Nephron progenitor cell (in vitro differentiated cells): ENCODE measurements around the gene ABI3.

Experiments used
- DNase-seq: peaks from one replicate; pipeline ENCODE4 v3.0.0; 2021
- H3K27ac Mint-ChIP-seq: 2 replicates; pipeline ENCODE4 v1.8.0; 2021; ENCODE audit warnings: mild to moderate bottlenecking, moderate library complexity, mixed read lengths
- H3K27me3 Mint-ChIP-seq: 2 replicates; pipeline ENCODE4 v1.8.0; 2021; ENCODE audit warnings: mild to moderate bottlenecking, low read depth, mixed read lengths; ENCODE audit not compliant: poor library complexity
- H3K36me3 Mint-ChIP-seq: 2 replicates; pipeline ENCODE4 v1.8.0; 2021; ENCODE audit warnings: low read depth, mixed read lengths
- H3K4me1 Mint-ChIP-seq: 2 replicates; pipeline ENCODE4 v1.8.0; 2021; ENCODE audit warnings: mixed read lengths
- H3K4me3 Mint-ChIP-seq: 2 replicates; pipeline ENCODE4 v1.8.0; 2021; ENCODE audit warnings: mild to moderate bottlenecking, moderate library complexity, mixed read lengths
- H3K9me3 Mint-ChIP-seq: 2 replicates; pipeline ENCODE4 v1.8.0; 2021; ENCODE audit warnings: mild to moderate bottlenecking, moderate library complexity, mixed read lengths
- CTCF ChIP-seq: fragments of 200-600 bp; sonication (generic); IDR thresholded peaks from 2 replicates; pipeline ENCODE4 v1.5.0; 2021; ENCODE audit warnings: antibody characterized with exemption

Gene ABI3

GRCh38 chr17:49231563-49231894, 21.0 kb downstream of the ABI3 start:
- peak overlapping the region; percentile 82 for H3K4me3 Mint-ChIP-seq
- peaks cover 46% of the 10 kb centered on the region for H3K27me3 Mint-ChIP-seq
- H3K4me1 Mint-ChIP-seq: peaks cover 28% of the 10 kb centered on the region
- no peaks in the 10 kb centered on the region for H3K9me3 Mint-ChIP-seq
- DNase-seq: no peak
- H3K36me3 Mint-ChIP-seq: no peaks in the 10 kb centered on the region
- TF ChIP-seq CTCF: no peak
- H3K27ac Mint-ChIP-seq: no peak overlapping the region

GRCh38 chr17:49234509-49235080, 24.1 kb downstream of the ABI3 start:
- H3K27ac Mint-ChIP-seq: no peak overlapping the region
- no peak for DNase-seq
- H3K4me1 Mint-ChIP-seq: peaks cover 7% of the 10 kb centered on the region
- no peaks in the 10 kb centered on the region for H3K9me3 Mint-ChIP-seq
- H3K27me3 Mint-ChIP-seq: peaks cover 31% of the 10 kb centered on the region
- no peak overlapping the region for H3K4me3 Mint-ChIP-seq
- H3K36me3 Mint-ChIP-seq: no peaks in the 10 kb centered on the region
- no peak for TF ChIP-seq CTCF

- DNase-seq: no peak
- H3K36me3 Mint-ChIP-seq: no peaks in the 10 kb centered on the region
- H3K27ac Mint-ChIP-seq: no peak overlapping the region
- peaks cover 5% of the 10 kb centered on the region for H3K4me1 Mint-ChIP-seq
- no peaks in the 10 kb centered on the region for H3K9me3 Mint-ChIP-seq
- H3K4me3 Mint-ChIP-seq: no peak overlapping the region
- TF ChIP-seq CTCF: no peak
- H3K27me3 Mint-ChIP-seq: peaks cover 30% of the 10 kb centered on the region
These were observed 25.4 kb downstream of the ABI3 start for GRCh38 chr17:49235896-49236295.

GRCh38 chr17:49239963-49240362, 29.5 kb downstream of the ABI3 start:
- Mint-ChIP-seq H3K36me3 (no peaks in the 10 kb centered on the region), H3K4me3 (no peak overlapping the region), H3K27ac (no peak overlapping the region), H3K9me3 (no peaks in the 10 kb centered on the region), H3K4me1 (no peaks in the 10 kb centered on the region), H3K27me3 (peaks cover 21% of the 10 kb centered on the region)
- no peak for DNase-seq
- TF ChIP-seq CTCF: no peak

- peaks cover 25% of the 10 kb centered on the region for H3K27me3 Mint-ChIP-seq
- H3K9me3 Mint-ChIP-seq: no peaks in the 10 kb centered on the region
- no peak for DNase-seq
- H3K4me1 Mint-ChIP-seq: no peaks in the 10 kb centered on the region
- no peak overlapping the region for H3K4me3 Mint-ChIP-seq
- no peaks in the 10 kb centered on the region for H3K36me3 Mint-ChIP-seq
- no peak overlapping the region for H3K27ac Mint-ChIP-seq
- TF ChIP-seq CTCF: no peak
These were observed 30.1 kb downstream of the ABI3 start for GRCh38 chr17:49240619-49241018.

GRCh38 chr17:49241040-49241439, 30.5 kb downstream of the ABI3 start:
- H3K27me3 Mint-ChIP-seq: peaks cover 26% of the 10 kb centered on the region
- H3K9me3 Mint-ChIP-seq: no peaks in the 10 kb centered on the region
- H3K4me1 Mint-ChIP-seq: no peaks in the 10 kb centered on the region
- no peak overlapping the region for H3K4me3 Mint-ChIP-seq
- no peak for TF ChIP-seq CTCF
- no peak overlapping the region for H3K27ac Mint-ChIP-seq
- H3K36me3 Mint-ChIP-seq: no peaks in the 10 kb centered on the region
- no peak for DNase-seq
